Caki2 (cell line): ENCODE measurements around the gene CHM. TPM values are rescaled to one million over a fixed set of nuclear protein-coding genes. Genes with fewer than 3 reads are reported as not detected.

Experiments used
- total RNA-seq: library from RNA; depleted of rRNA; stranded (reverse); fragments of >200 nt; shearing (Covaris generic); gene quantifications from 2 replicates; pipeline ENCODE4 v1.2.3, GENCODE V29; 2014; ENCODE audit warnings: low replicate concordance; rRNA removed

The CHM gene
- total RNA-seq, 1 experiment from 2014 or later: 8.8 TPM

Other genes starting within 250 kb of the CHM start
- not detected in 2 replicates for gene DACH2, start 100.9 kb upstream of the CHM start, total RNA-seq